Stimulated activated CD4-positive, alpha-beta T cell treated with anti-CD3 and anti-CD28 coated beads, Interleukin-4, amount 100 ng/mL, for 4 hours (primary cell): ENCODE data around the gene TRMU.

Experiments used
- DNase-seq, 2 experiments: peaks; one replicate each; pipeline ENCODE4 v3.0.0-alpha.2; 2020

TRMU gene

DNA sequence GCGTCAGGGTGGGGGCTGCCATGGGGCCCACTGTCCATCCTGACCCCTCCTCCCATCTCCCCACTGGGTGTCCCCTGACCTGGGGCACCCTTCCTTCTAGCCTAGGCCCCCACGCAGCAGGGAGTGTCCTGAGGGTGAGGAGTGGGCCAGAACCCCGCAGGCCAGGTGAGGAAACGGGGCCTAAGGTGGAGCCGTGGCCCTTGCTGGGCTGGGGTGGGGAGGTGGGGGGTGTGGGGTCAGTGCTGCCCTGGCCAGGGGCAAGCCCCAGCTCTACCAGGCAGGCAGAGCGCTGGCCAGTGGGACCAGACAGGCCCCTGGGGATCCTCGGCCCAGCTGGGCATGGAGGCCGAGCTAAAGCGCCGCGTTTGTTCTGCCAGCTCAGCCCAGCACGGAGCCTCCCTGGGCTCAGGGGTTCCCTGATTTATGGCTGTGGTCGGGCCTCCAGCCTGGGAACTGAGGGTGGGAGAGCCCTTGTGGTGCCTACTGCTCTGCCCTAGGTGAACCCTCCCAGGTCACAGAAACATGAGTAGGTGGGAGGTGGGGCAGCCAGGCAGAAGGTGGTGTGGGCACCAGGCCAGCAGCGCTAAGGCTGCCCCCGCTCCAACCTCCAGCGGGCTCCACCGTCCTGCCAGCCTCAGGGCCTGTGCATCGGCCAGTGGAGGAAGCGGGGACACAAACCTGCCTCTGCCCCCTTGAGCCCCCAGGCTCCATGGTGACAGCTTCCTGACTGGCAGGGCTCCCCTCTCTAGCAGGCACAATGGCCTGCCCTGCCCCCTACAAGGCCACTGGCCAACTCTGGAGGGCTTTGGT is 22.4 kb downstream of the TRMU start:
- DNase-seq, result no peak

DNA sequence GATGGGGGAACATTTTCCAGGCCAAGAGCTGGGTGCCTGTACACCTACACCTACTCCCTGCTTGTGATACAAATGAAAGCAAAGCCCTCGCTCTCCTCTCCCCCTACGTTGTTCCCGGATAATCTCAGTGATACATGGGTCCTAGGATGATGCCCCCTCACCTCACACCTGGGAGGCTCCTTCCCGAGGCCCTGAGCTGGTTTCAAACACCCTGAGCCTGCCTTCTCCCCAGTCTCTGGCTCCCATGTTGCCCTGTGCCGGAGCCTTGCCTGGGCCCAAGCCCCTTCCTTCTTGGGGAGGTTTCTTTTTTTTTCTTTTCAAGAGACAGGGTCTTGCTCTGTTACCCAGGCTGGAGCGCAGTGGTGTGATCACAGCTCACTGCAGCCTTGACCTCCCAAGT is 23.3 kb downstream of the TRMU start:
- DNase-seq, result no peak

DNA sequence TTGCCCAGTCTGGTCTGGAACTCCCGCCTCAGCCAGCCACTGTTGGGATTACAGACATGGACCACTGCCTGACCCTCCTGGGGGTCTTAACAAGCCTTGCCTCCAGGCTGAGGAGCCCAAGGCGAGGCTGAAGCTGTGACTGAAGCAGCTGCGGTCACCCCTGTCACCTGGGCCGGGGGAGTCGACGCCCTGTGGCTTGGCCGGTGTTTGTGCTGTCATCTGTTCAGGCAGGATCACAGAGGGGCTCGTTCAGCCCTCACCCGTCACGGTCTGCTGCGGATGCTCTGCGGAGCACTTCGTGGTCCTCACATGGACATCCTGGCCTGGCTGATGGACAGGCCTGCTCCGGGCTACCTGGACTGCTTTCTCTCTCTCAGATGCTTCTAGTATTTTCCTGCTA is 23.8 kb downstream of the TRMU start:
- no peak for DNase-seq

DNA sequence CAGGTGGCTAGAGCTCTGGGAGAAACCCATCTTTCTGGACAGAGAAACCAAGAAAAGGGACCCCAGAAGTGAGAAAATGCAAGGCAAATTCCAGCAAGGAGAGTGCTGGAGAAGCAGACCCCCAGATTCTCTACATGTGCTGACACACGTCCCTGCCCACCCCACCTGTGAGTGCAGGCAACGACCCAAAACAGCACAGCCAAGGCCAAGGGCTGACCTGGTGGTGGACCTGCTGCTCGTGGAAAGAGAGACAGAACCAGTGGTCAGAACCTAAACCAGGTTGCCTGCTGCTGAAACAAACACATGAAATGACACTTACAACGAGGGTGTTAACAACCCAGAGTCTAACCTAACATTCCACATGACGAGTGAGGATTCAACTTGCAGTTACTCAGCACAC is 24.6 kb downstream of the TRMU start:
- DNase-seq, result no peak

DNA sequence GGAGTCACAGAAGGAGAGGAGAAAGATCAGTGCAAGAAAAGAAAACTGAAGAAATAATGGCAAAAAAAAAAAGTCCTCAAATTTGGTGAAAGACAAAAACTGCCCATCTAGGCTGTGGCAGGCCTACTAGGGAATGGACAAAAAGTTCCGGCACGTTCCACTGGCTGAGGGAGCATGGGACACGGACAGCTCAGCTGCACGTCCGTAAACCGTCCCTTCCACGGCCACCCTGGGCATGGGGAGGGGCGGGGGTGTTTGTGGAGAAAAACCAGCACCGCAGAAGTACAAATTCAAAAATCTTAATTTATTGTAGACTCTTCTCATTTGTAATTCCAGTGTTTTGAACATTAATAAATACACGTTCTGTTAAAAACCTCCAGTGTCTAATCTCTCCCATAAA is 25.4 kb downstream of the TRMU start:
- DNase-seq, result no peak

DNA sequence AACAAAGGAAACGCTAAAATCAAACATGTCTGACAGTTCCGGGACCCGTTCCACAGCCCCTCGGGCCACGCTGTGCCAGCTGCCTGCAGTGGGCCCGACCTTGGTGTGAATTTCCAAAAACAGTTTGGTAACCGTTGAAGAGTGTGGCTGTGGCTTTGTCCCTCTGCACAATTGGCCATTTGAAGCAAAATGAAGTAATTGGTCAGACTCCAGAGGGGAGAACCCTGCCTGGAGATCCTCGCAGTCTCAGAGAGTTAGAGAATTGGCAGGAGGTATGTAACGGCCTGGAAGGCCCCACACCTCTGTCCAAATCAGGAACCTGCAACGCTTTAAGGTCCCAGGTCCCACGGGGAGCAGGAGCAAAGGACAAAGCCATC is 26.3 kb downstream of the TRMU start:
- DNase-seq, result no peak

DNA sequence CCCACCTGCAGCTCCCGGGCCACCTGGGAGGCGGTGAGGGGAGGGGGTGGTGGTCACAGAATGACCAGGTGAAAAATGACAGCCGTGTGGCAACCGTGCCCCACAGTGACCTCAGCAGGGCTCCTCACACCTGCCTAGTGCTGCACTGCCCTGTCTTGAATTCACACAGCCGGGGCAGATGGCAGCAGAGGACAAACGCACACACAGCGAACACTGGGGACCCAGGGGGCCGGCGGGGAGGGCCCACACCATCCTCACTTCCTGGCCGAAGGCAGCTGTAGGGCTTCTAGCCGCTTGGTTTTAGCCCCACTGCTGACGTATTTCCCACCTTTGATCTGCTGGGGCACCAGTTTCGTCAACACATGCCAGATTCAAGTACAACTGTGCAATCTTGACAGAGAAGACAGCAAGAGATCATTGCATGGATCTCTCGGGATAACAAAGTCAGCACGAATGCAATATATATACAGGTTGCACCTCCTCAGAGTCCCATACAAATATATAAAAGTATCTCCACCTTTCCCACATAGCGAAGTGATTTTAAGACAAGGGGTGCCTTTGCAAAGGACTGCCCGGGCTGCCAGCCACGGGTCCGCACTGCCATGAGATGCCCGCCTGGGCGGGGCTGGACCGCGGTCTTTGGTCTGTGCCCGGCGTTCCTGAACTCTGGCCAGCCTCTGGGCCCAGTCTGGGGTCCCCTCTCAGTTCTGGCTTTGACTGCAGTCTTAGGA is 26.9 kb downstream of the TRMU start:
- DNase-seq, result no peak

DNA sequence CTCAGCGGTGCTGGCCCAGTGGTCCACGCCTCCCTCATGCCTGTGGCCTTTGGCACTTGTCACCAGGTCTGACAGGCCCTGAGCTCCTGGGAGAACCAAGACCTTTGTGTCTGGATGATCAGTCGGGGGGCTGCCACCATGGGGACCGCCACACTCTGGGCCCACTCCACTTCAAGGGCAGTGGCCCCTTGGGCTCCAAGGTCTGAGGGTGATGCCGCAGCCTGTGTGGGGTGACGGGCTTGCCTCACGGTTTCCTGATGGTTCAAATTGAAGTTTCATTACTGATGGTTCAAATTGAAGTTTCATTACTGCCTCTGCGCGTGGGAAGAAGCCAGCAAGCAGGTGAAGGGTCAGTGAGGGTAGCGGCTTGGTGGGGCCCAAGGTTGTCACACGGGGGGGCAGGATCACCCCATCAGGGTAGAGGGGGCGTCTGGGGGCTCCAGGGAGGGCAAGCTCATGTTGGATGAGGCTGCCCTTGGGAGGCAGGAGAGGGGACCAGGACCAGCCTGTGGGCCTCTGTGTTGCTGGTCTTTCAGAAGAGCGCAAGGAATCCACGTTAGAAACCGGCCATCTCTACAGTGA is 27.5 kb downstream of the TRMU start:
- no peak for DNase-seq

DNA sequence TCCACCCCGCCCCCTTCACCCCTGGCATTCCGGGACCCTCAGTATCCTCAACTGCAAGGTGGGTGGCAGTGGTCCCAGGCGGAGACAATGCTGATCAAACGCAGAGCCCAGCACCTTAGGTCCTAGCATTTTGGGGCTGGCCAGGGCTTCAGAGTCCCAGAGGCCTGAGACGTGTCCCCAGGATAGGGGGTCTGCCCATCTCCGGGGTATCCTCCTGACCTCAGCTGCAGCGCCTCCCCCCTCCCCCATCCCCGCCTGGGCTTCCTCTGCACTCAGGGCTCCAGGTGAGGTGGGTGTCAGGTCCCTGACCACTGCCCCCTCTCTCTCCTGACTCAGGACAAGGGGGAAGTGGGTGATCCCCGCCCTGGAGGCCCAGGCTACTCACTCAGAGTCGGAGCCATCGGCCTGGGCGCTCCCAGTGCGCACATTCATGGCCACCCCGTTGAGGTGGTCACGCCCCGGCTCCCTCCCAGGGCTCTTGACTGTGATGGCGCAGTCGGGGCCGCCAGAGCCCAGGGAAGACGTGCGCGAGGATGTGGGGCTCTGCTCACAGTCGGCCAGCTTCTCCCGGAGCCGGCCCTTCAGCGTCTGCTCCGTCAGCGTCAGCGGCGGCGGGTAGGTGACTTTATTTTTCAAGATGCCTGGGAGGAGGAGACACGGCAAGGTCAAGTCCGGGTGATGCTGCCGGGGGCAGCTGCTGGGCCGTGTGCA is 28.3 kb downstream of the TRMU start:
- DNase-seq, result no peak

DNA sequence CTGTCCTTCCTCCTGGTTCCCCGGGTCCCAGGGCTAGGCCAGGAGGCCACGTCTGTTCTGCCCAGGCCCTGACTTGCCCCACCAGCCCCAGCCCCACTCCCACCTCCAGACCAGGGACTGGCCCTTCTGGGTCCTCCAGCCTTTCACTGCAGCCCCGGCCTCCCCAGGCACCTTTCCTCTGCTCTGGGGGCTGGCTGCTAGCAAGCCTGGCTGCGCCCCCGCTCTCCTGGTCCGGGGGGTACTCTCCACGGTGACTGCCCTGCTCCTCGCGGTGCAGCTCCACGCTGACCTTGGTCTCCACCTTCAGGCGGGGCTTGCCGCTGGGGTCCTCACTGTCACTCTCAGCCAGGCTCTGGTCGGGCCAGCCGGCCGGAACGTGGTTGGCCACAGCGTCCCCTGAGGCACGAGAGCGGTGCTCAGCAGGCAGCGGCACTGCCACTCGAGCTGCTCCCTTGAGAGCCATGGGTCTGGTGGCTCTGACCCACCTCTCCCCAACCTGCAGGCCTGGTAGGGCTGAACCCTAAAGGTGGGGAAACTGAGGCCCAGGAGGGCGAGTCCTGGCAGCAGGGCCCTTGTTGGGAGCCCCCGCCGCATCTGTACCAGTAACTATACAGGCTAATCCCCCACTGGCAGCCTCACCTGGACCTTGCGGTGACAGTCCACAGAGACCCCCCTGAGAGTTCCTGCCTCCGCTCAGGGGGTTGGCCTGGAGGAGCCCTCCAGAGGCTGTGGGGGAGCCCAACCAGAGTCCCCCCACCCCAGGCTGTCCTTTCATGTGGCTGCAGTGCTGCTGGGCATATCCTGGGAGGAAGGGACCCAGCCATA is 29.0 kb downstream of the TRMU start:
- DNase-seq, result no peak

DNA sequence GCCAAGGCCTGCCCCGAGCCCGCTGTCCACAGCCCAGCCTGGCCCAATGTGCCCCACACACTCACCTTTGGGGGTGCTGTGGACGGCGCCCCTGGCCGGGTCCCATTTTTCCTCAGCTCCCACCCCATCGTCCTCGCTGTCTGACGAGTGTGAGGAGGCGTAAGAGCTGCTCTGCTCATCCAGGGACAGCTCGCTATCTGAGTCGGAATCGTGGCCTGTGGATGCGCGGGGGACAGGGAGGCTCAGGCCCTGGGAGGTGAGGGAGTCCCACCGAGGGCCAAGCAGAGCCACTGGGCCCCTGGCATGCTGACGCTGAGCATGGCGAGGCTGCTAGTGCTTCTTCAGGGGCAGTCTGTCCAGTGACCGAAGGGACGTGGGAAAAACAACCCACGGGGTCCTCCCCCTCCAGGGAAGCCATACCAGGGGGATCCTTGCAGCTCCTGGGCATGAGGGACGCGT is 29.7 kb downstream of the TRMU start:
- DNase-seq, result no peak

DNA sequence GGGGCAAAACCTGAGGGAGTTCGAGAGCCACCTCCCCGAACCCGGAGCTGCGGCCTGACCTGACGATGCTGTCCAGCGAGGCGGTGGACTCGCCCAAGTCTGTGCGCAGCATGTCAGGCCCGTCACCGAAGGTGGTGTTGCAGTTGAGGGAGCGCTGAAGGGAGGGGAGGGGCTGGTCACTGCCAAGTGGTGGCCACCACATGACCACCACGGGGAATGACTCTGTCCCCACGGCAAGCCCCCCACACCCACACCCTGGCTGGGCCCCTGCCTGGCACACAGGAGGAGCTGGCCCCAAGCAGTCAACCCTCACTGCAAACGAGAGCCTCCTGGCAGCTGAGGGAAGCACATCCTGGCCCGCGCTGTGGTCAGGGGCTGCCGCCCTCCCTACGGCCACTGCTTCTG is 30.8 kb downstream of the TRMU start:
- DNase-seq, result no peak

DNA sequence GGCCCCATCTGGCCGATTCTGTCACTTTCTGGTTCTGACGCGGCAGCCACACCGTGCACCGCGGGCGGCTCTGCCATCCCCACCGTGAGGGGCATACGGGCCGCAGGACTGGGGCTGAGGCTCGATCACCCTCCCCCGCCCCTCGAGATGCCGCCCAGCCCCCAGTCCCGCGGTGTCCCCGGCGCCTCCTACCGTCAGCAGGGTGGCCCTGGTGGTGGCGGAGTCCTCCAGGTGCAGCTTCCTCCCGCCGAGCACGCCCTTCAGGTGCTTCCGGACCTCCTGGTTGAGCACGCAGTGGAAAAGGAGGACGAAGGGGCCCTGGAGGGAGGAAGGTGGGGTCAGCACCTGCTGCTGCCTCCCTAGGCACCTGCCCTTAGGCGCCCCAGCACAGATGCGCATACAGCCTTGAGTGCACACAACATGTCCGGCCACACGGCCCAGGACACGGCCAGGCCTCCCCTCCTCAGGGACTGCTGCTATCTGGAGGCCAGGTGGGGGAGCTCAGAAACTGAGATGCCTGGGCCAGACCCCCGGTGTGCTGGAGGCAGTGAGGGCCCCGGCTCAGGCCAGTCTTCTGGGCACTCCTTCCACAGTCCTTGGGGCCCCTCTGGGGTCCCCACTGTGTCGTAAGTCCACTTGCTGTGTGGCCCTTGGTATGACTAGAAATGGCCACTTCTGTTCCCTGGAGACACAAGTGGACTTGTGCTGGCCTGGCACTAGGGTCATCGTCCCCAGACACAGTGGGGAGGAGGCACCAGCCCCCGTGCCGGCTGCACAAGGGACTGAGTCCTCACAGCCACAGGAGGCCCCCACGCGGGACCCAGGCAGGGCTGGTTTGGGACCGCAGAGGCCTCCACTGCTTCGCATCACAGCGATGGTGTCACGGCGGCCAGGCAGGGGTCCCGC is 31.5 kb downstream of the TRMU start:
- DNase-seq, result no peak

DNA sequence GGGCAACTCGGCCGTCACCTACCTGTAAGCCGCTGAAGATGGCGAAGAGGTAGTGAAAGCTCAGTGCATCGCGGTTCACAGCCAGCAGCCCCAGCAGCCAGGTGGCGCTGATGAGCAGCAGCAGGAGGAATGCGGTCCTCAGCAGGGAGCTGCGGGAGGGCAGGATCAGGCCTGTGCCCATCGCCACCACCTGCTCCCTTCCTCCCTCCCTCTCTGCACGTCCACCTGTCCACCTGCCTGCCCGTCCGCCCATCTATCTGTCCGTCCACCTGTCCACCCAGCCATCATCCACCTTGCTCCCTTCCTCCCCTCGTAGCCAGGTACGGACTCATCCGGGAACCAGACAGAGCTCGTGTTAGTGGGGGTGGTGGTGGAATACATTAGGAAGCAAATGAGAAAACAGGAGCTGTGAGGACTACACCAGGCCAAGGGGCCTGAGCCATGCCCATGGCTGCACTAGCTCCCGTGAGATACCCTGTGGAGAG is 32.2 kb downstream of the TRMU start:
- DNase-seq, result peak; percentile 50 to 70

DNA sequence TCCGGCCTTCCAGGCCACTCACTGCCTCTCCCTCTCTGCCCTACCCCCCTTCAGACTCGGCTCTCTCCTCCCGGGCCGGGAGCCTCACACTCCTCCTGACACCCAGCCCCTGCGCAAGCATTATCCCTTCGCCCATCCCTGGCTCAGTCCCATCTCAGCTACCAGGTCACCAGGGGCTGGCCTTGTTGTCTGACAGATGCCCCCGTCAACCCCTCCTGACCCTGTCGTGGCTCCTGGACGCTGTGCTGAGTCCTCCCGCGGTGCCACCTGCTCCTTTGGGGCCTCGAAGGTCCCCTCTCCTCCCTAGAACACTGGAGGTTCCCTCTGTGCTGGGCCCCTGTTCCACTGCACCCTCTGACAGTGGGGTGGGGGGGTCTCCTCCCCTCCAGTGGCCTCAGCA is 32.9 kb downstream of the TRMU start:
- no peak for DNase-seq

DNA sequence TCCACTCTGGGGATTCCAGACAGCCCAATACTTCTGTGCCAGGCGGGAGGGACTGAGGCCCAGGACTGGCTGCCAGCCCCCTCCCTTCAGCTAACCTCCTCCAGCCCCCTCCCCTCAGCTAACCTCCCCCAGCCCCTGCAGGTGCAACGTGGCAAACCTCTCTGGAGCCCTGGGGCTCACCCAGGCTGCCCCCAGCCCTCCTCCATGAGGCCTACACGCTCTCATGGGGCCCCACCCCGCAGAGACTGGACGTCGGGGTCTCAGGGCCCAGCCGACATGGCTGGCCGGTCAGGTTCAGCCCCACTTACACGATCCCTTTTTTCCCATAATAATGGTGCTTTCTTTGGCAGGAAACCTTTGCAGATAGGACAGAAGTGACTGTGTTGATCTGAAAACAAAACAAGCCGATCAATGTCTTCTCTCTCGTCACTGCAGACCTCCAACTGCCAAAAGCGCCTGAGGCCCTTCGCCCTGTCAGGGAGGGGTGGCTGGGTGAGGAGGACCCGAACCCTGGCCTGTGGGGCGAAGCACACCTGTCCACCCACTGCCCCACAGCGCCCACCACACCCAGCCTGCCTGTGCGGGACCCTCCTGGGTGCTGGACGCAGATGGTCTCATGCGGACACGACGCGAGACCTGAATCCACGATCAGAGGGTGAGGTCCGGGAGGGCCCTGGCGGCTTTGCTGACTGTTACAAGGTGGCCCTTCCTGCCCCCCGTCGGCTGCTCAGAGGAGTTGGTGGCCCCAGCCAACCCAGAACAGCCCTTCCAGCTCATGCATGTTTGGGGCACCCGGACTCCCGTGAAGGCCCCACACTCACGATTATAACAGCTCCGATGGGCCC is 33.6 kb downstream of the TRMU start:
- DNase-seq, result no peak

DNA sequence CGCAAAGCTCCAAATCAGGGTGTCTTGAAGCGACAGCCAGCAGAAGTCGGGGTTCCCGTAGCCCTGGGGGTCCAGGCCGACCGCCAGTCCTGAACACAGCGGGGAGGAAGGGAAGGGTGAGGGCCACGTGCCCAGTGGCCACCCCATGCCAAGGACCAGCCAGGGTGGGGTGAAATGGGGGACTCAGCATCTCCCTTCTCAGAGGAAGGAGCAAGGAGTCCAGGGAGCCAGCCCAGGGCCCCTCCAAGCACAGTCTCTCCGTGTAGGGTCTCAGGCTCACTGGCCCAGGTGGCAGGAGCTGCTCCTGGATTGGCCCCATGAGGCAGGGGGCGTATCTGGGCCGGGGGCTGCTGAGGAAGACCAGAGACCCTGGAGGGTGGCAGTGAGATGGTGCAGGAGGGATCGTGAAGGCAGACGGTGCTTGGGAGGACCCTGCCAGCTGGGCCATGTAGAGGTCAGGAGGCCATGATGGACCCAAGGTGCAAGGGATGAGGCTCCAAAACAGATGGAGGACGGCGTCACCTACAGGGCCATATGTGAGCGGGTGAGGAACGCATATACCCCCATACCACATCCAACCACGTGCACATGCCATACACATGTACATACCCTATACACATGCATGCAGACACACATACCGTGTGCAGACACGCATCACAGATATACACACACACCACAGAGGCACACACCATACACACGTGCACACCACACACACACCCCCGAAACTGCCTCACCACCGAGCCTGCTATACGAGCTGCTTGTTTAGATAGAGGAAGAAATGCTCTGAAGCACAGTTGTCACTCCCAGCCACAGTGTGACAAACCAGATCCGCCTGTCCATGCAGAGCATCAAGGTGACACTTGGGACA is 34.4 kb downstream of the TRMU start:
- no peak for DNase-seq

DNA sequence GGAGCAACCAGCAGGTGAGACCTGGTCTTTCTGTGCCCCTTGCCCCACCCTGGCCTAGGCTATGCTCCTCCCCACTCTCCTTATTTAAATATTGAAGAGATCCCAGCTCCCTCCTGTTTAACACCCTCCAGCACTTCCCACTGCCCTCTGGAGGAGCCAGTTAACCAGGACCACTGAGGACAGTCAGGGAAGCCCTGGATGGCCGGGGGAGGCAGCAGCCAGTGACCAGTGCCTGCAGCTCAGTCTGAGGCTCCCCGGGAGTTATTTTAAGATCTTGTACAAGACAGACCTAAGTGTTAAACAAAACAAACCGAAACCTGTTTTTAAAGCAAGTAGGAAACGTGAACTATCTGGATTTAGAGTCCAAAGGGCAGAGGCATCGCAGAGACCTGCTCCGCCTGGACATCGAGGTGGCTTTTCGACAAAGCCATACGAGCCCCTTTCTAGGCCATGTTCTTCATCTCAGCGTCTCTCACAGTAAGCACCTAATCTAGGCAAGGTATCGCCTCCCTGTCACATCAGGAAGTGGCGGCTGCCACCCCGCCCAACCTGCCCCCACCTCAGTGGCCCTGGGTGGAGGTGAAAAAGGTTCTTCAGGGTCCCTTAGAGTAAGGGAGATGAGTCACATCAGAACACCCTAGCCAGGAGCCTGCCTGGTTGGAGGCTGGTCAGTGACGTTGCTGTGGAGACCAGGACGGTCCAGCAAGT is 35.2 kb downstream of the TRMU start:
- peak in 1 of 2 experiments; percentile 16 for DNase-seq
